Activated T-cell treated with anti-CD3 and anti-CD28 coated beads, Interleukin-2, amount 50 U/mL, for 48 hours (primary cell): ENCODE data around the gene GALNT7.

Experiments
- DNase-seq, 2 experiments: peaks; one replicate each; pipeline ENCODE4 v3.0.0-alpha.2; 2020

The GALNT7 gene

DNA sequence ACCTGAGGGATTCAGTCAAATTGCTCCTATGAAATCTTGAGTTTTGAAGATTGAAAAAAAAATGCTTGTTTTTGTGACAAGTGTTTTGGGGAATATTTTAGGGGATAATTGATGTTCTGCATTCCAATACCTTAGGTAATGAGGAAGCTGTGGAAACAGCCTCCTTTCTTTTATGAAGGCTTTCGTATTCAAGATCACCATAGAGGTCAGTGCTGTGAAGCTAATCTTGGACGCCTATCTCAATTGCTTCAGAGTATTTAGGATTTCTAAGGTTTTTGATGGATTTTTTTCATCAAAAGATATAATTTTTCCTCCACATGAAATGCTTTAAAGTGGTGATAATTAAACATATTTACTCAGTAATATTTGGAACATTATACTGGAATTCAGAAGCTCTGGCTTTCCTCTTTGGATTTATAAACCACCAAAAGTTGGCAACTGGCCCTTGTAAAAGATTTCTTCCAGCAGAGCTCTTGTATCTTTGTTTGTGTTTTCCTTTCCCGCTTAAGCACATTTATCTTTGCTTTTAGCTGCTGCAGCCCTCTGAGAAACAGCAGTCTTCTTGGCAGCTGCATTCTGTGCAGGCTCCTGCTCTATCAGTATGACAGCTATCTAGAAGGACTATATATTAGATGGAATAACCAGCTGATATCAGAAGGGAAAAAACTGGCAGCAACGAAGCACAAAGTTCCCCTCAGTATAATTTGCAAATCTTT, 101.9 kb downstream of the GALNT7 start:
- DNase-seq: no peak

DNA sequence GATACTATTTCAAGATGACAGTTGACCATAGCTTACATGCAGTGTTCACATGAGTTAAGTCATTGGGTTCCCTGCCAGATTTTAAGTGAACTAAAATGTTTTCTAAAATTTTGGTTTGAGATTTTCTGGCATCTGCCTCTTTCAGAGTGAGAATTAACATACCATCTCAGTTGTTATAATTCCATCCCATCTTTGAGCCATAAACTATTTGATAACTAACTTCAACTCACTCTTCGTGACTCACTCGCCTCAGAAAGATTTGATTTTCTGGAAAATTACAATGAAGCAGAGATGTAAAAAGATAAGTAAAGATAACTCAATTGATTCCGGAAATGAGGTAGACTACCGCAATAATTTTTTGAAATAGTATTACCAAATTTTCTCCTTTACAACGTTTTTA, 103.7 kb downstream of the GALNT7 start:
- DNase-seq: no peak

DNA sequence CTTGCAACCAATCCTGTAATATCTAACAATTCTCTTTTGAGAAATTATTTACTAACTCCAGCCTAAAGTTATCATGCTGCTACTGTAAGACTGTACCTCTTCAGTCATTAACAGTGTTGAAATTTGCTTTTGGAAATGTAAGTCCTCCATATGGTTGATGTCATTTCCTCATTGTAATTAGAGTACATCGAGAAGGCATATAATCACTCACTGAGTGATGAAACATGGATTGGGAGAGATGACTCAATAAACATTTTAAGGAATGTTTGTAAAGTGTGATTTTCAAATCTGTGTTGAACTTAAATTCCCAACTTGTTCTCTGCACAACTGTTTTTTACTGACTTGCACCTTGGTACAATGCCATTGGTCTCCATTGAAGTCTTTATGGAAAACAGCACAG, 104.4 kb downstream of the GALNT7 start:
- DNase-seq: no peak

DNA sequence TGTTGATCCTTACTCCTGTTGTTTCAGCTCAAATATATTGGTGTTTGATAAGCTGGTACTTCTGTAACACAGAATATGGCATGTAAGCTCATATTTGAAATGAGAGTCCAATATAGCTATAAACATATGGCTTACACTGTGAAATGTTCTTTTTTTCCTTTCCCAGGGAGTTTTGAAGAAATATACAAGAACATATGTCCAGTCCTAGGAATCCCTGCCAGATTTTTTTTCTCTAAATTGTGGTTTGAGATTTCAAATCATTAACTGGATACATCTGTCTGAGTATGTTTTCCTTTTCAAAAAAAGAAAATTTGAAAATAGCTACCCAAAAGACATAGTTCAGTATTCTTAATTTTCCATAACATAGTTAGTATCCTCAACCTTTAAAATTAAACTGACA, 105.3 kb downstream of the GALNT7 start:
- DNase-seq: no peak

DNA sequence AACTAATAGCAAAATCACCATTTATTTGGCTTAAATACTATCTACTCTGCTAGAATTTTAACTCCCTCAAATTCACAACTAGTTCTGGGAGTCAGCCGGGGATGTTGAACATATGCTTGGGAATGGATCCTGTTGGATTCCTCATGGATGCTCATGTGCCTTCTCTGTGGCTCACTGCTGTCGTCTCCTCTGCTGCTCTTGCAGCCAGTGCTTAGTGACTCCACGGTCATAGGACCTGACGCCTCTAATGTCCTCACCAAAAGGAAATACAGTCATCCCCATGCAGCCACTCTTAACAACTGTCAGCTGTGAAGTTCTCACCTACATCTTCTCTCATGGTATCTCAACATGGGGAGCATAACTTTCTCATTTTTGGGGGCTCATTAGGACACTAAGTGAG, 106.1 kb downstream of the GALNT7 start:
- no peak for DNase-seq

DNA sequence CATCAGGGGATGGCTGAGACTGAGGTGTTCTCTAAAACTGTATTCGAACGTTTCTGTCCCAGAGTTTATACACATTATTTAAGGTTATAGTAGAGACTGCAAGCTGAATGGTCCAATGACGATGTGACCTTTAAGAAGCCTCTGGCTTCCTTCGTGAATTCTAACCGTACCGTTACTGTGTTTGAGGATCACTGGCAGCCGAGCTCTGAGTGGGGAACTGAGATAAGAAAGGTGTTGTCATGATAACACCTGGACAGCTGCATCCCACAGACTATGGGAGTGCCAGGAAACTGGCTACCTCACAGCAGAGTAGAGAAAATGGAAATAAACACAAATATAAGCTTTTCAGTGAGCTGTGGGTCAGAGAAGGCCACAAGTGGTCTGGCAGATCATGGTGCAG, 106.5 kb downstream of the GALNT7 start:
- no peak for DNase-seq

DNA sequence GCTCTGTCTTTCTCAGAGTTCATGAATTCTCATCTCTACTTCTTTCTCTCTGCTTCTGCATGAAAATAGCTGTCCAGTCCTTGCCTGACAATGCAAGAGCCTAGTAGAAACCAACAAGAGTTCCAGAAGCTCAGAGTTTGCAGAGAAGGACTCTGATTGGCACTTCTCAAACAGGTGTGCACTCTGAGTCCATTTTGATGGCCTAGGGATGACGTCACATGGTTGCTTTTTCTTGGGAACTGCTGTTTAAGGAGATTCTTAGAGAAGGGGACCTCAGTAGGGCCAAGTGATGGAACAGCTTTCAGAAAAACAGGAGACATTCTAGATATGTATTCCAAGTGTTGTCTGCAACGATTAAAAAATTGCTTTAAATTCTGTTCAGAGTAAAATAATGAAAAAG, 108.7 kb downstream of the GALNT7 start:
- no peak for DNase-seq

DNA sequence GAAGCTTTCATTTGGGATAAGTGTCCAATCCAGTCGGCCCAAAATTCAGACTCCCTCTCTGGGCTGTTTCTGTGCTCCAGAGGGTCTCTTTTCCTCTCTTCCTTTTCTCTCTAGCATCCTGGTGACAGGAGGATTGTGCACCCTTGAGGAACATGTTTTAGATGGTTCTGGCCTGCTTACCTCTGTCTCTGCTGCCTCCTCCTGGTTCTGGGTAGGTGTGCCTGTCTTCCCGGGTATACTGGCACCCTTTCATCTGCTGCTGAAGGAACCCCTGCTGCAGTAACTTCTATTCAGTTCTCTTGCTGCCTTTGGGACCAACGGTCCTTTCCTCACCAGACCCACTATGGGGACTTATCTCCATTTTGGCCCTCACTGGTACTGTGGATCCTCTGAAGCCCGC, 112.4 kb downstream of the GALNT7 start:
- DNase-seq: no peak

DNA sequence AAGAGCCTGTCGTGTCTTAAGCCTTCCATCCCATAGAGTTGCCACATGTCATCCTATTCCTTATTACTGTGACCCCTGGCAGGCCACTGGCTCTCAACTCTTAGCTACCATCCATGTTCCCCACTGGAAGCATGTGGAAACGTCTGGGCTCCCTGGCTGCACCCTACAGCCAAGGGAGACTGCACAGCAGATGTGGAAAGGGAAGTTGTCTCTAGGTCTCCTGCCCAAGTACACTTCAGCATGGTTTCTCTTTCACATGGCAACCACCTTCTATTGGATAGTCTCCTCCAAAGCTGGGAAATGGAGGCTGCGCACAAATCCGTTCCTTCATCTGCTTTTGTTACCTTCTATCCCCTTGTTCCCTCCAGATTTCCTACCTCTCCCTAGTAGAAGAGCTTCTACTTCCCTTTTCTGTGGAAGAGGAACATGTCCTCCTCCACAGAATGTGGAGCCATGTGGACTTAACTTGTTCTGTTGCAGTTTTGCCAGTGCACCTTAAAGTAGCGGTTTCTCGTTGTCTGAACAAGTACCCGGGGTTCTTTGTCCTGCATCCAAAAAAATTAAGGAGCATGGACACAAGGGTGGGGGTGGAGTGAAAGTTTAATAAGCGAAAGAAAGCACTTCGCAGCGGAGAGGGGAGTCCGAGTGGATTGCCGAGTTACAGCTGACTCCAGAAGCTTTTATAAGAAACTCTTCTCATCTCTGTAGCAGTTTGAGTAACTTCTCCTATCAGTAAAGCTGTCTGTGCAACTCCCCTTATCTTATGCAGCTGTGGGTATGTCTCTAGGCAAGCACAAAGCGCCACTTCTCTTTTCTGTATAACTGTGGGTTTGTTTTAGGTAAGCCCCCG, 113.0 kb downstream of the GALNT7 start:
- DNase-seq: no peak

DNA sequence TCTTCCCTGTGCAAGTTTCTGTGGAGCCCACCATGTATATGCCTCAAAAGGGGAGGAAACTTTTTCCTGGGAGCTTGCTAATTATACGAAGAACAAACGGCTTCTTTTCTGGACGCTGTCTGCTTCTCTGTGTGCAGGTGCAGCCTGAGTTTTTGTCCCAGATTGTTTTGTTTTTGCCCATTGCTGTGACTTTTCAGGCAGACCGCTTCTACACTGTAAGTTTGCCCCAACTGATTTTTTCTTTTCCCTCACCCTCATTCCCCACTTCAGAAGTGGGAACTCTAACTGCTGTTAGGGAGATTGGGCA, 113.6 kb downstream of the GALNT7 start:
- DNase-seq: no peak

DNA sequence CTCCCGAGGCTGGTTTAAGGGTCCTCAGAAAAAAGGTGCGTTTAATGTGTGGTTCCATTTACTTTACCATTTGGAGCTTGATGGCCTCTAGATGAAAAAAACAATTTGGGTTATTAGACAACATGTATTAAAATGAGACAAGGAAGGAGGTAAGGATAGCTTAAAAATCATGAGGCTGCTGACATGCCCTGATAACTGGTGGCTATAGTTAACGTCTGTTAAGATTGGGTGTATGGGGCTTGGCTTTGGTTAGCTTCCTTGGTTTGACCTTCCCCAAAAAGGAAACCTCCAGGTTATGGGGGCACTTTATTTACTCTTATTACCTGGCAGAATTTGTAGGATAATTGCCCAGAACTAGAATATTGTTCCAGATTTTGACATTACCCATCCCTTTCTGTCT, 114.0 kb downstream of the GALNT7 start:
- no peak for DNase-seq

DNA sequence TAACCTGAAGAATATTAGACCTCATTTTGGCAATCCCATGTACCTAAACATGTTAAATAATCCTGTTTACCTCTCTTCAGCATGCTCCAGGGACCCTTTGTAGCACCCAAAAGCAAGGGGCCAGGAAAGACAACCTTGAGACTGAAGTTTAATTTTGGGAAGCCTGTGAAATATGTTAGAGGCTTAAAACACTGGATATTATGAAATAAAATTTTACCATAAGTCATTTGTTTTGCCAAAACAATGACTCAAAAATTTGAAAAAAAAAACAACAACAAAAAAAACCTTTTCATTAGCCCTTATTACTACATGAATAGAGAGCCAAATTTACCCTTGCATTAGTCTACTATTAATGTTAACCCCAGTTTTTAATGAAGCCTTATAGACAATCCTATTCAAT, 115.9 kb downstream of the GALNT7 start:
- no peak for DNase-seq

DNA sequence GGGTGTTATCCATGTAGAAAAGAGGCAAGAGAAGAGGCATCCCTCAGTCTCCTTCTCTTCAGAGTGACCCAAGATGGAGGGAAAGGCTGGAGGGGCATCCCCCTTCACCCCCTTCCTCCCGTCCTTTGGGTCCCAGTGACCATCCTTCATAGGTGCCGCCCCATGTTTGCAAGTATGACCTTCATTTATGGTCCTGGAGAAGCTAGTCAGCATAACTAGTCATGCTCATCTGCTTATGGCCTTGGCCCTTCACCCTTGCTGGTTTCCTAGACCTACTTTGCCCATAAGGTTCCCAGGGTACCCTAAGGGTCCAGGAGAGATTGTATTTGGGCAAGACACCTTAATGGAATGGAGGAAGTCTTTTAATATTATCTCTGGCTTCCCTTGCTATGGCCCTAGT, 118.9 kb downstream of the GALNT7 start:
- no peak for DNase-seq

DNA sequence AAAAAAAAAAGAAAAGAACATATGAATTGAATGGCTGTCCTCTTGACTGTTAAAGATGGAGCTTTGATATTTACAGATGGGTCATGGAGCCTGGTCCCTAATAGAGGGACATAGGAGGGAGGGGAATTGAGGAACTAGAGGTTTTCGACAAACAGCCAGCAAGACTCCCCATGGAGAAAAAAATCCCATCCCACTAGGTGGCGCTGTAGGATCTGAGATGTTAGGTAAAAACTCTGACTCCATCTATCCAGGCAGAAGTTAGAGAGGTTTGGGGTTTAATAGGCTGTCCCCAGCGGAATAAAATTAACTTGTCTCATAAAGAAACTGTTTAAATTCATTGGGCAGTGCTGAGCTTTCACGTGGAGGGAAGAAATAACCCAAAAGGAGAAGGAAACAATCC, 119.7 kb downstream of the GALNT7 start:
- peak; percentile 79 to 83 for DNase-seq

DNA sequence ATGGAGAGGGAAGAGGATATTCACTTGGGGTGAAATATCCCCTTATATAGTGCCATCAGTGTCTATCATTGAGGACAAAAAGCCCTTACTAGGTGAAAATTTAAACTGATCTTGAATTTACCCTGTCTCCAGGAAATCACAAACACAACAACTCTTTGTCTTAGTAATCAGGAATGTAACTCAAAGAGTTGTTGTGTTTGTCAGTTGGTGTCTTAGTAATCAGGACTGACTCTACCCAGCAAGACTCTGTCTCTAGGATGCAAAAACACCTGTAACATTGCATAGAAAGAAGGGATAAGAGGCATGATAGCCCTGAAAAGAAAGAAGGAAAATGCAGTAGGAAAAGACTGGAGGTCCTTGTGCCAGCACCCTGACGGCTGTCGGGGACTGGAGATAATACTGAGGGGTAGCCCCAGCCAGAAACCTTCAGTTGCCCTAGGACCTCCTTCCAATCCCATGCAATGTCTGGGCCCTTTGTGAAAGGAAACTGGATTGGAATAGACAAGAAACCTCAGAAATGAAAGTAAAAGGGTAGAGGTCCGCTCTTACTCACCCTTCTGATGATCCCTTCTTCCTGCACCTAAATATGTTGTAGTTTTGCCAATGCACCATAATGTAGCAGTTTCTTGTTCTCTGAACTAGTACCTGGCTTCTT, 120.2 kb downstream of the GALNT7 start:
- DNase-seq: no peak

DNA sequence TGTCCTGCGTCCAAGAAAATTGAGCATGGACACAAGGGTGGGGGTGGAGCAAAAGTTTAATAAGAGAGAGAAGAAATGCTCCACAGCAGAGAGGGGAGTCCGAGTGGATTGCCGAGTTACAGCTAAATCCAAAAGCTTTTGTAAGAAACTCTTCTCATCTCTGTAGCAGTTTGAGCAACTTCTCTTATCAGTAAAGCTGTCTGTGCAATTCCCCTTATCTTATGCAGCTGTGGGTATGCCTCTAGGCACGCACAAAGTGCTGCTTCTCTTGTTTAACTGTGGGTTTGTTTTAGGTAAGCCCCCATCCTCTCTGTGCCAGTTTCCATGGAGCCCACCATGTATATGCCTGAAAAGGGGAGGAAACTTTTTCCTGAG, 120.7 kb downstream of the GALNT7 start:
- DNase-seq: no peak

DNA sequence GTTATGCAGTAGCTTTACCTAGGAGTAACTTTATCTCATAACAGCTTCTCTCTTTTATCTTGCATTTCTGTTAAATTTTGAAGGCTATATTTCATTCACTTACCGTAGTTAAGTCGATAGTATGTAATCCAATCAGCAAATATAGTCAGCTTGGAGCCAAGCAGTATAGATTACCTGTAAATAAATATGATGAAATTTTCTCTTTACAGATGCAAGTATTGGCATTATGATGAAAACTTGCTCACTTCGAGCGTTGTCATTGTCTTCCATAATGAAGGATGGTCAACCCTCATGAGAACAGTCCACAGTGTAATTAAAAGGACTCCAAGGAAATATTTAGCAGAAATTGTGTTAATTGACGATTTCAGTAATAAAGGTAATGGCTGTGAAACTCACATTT, 123.3 kb downstream of the GALNT7 start:
- no peak for DNase-seq

DNA sequence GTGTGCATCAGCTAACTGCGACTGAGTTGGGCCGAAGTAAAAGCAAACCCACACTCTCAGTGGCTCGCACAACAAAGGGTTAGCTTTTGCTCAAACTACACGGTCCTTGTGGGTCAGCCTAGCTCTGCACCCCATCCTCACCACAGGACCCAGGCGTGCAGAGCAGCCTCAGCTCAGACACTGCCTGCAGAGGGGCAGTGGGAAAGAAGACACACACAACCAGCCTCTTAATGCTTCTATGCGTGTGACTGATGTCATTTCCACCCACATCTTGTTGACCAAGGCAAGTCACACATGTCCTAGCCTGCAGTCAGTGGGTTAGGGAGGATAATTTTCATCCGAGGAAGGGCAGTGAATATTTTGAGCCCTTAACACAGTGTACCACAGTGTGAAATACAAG, 125.1 kb downstream of the GALNT7 start:
- no peak for DNase-seq

DNA sequence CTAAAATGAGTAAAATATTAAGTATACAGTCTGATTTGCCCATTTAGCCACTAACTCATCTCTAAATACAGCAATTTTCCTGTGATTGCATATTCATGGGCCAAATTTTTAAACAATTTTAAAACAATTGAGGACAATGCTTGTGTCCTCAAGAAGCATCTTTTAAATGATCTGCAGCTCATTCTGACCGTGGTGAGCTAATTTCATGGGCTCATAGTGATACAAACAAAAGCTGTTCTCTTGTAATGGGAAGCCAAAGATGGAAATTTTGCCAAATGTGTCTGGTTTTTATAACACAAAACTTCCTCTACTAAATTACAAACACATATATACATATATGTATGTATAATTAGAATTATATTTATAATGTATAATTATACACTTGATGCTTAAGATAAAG, 125.8 kb downstream of the GALNT7 start:
- no peak for DNase-seq

DNA sequence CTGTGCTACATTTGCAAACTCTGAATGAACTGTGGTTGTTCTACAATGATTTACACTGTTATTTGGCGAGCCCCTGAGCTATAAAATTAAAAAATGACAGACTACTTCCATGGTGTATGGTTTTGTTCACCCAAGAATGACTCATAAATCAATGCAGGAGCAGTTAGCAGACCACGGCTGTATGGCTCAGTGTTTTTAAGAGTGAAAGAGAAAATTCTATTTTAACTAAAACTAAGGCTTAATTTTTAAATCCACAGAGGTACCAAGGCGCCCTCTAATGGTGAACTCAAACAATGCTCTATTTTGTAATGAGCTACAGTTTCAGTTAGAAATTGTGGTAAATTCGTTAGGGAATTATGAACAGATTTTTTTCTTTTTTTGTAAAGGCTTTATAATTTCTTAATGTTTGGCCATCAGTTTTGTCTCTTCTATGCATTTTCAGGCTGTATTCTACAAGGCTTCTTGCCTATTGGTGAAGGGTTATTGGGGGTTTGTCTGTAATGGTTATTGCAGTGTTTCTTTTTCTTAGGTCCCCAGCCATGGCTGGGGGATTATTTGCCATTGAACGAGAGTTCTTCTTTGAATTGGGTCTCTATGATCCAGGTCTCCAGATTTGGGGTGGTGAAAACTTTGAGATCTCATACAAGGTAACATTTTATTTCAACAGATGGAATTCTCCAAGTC, 133.0 kb downstream of the GALNT7 start:
- no peak for DNase-seq

DNA sequence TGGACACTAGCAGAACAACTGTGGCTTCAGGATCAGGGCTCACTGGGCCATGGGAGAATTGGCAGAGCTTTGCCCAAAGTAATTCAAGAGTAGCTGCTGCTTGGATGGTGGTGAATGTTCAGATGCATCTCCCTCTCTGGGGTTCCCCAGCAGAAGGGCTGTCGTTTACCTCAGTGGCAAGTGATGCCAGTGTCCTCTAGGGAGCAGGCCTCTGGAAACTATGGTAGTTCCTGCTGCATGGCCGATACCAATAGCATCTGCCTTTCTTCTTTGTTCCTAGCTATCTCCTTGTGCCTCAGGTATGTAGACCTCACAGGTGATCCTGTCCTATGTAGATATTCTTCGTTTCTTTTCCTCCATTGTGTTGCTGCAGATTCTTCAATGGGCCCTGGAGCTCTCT, 139.2 kb downstream of the GALNT7 start:
- DNase-seq: no peak

DNA sequence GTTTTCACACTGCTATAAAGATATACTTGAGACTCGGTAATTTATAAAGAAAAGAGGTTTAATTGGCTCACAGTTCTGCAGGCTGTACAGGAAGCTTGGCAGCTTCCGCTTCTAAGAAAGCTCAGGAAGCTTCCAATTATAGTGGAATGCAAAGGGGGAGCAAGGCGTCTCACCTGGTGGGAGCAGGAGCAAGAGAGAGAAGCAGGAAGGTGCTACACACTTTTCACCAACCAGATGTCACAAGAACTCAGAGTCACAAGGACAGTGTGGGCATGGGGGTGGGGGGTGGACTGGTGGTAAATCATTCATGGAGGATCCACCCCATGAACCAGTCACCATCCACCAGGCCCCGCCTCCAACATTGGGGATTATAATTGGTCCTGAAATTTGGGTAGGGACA, 142.8 kb downstream of the GALNT7 start:
- DNase-seq: no peak

DNA sequence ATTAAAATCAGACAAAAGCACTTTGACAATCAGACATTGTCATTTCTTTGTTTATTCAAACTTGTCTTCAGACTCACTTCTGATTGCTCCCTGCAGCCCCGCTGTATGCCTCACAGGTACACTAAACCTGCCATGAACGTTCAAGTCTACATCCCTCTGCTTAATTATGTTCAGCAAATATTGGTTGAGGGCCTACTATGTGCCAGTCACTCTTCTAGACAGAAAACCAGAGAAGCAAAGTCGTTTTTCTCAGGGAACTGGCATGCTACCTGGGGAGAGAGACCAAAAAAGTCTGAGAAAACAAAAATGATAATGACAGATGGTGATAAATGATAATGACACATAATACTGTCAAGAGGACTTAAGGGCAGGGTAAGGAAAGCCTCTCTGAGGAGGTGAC, 146.1 kb downstream of the GALNT7 start:
- DNase-seq: no peak

DNA sequence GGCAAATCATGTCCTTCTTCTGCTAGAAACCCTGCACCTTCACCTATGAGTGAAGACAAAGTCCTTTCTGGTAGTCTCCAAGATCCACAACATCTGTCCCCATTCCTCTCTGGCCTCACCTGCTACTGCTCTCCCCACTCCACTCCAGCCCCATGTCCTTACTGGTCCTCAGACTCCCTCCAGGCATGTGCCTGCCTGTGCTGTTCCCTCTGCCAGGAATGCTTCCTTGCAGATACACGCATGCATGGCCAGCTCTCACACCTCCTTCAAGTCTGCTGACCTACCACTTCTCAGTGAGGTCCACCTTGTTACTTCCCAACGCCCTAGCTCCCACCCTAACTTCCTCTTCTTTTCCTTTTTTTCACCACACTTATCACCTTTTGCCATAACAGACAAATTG, 147.4 kb downstream of the GALNT7 start:
- no peak for DNase-seq
